HG02798 (cell line): ENCODE measurements around the gene ACR.

Source experiments
- ATAC-seq: cut with Tn5 transposase; IDR thresholded peaks from one replicate; pipeline ENCODE4 v1.9.1; 2021; ENCODE audit warnings: mild to moderate bottlenecking; ENCODE audit not compliant: unreplicated experiment, poor library complexity

Gene ACR

GRCh38 chr22:50737728-50738648, at the start of gene ACR:
Gene ACR, plus strand, starts transcription at chr22:50738204. Its CDS starts 32 bp downstream, at chr22:50738236.
- no peak for ATAC-seq

DNA sequence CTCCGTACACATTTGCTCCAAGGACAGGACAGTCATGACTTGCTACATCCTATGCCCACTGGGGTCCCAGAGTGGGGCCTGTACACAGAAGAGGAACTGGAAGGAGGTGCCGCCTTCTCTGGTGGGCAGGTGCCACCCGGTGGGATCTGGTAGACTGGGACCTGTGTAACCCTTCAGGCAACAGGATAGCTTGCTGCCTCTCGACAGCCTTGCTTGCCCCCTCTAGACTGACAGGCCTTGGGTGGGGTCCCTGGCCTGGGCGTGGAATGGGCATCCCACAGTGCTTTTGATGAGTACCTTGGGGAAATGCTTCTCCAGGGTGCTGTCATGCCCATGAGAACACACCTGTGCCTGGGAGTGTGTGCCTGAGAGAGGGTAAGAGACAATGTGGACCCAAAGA, 49.6 kb upstream of the ACR start:
- ATAC-seq: no peak

DNA sequence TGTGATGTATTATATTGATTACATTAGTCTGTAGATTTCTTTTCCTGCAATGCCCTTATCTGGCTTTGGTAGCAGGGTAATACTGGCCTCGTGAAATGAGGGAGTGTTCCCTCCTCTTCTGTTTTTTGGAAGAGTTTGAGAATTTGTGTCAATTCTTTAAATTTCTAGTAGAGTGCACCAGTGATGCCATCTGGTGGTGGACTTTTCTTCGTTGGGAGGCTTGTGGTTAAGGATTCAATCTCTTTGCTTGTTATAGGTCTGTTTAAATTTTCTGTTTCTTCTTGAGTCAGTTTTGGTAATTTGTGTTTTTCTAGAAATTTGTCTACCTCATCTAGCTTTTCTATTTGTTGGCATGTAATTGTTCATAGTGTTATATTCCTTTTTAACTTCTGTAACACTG, 46.5 kb upstream of the ACR start:
- no peak for ATAC-seq

DNA sequence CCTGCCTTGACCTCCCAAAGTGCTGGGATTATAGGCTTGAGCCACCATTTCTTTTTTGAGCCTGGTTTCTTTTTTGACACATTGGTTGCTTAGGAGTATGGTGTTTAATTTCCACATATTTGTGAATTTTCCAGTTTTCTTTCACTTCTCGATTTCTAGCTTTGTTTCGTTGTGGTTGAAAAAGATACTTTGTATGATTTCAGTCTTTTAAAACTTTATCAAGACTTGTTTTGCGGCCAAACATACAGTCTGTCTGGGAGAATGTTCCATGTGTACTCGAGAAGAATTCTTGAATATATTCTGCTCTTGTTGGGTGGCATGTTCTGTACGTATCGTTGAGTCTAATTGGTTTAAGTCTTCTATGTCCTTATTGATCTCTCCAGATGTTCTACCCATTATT, 44.5 kb upstream of the ACR start:
- no peak for ATAC-seq

- no peak for ATAC-seq
Observed at GRCh38 chr22:50694099-50694605, 43.9 kb upstream of the ACR start.

GRCh38 chr22:50694766-50695420, 43.1 kb upstream of the ACR start:
- ATAC-seq: no peak

DNA sequence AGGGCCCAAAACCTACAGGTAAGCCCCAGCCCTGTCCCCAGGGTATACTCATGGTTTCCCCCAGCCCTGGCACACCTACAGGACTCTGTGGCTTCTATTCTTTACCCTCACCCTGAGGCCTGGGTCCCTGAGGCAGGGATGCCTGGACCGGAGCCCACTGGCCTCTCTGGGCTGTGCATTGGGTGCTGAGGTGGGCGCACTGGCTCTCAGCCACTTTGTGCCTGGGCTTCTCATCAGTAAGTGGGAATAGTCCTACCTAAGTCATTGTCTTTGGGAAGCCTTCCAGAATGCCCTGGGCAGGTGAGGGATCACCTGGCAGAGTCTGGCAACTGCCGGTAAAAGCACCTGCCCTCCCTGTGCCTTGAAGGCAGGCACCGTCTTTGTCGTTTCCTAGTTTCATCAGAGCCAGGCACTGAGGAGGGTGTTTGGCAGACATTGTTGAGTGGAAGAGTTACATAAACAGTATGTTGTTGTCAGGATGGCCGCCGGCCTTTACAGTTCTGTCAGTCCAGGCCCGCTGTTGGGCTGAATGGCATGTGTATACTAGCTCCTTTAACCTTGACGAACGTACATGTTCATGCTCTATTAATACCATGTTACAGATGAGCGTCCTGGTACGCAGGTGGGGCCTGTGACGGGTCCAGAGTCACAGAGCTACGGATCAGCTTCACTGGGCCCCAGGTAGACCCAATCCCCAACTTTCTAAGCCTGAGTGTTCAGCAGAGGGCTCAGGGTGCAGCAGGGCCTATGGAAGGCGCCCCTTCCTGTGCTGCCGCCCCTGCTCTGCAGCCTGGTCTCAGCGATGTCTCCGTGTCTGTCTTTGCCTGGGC, 42.4 kb upstream of the ACR start:
- ATAC-seq: no peak

- ATAC-seq: no peak
Observed at GRCh38 chr22:50696251-50696798, 41.7 kb upstream of the ACR start.

DNA sequence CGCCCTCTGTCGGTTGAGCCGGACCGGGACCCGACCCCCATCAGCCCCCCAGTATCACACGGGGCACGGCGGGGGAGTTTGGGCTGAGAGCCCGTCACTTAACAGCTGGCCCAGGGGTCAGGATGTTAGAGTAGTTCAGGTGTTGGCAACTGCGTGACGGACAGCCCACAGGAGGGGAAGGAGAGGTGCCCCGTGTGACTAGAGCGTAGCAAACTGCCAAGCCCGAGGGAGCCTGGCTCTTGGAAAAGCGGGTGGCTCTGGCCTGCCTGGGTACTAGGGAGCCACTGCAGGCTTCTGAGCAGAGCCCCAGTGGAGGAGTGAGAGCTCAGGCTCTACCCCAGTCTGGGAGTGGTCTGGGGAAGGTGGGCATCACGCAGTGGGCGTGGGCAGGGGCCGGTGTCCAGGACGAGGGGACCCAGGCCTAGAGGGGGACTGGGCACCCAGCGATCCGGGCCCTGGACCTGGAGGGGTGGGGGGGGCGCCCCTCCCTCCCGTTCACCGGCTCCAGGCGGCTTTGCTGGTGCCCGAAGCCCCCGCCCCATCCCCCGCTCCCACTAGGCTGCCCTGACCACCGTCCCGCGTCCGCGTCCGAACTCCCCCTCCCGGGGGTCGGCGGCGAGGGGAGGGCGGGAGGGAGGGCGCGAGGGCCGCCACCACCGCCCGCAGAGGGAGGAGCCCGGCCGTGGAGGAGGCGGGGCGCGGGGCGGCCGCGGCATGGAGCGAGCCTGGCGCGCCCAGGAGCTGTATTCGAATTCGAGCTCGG, 41.0 kb upstream of the ACR start:
- no peak for ATAC-seq

DNA sequence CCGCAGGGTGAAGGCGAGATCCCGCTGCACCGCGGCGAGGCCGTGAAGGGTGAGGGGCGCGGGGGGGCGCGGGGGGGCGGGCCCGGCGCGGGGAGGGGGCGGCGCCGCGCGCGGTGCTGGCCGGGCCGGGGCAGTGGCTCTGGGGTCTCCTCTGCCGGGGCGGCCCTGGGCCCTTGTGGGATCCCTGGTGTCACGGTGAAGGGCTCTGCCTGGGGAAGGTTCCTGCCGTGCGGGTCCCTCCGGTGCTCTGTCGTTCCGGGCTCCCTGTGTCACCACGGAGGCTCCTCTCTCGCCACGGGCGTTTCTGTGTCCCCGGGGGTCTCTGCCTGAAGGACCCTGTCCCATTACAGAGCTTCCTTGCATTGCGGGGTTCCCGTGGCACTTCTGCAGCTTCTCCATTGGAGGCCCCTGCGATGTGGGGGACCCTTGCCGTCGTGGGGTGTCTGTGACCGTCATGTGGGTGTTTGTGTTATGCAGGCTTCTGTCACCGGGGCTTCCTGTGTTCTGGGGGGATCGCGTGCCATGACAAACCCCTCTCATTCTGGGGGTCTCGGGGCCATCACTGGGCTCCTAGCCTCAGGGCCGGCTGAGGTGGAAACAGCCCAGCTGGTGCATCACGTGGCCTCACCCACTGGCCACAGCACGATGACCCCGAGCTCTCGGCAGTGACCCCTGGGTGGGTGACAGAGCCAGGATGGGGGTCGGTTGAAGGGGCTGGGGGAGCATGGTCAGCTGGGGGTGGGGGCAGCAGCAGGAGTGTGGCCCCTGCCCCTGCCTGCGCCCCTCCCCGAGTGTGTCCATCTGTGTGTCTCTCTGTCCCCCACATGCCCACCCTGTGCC, 40.1 kb upstream of the ACR start:
- no peak for ATAC-seq

DNA sequence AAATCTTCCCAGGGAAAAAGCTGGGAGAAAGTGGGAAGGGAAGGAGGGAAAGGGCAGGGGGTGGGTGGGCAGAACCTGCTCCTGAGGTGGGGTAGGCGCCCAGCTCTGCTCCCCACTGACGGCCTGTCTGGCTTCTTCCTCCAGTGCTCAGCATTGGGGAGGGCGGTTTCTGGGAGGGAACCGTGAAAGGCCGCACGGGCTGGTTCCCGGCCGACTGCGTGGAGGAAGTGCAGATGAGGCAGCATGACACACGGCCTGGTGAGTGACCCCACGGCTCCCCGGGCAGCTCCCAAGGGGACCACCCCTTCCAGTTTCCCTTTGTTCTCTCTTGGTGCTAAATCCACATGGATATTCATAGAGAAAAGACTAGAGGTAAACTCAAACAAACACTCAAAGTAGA, 39.5 kb upstream of the ACR start:
- ATAC-seq: no peak

DNA sequence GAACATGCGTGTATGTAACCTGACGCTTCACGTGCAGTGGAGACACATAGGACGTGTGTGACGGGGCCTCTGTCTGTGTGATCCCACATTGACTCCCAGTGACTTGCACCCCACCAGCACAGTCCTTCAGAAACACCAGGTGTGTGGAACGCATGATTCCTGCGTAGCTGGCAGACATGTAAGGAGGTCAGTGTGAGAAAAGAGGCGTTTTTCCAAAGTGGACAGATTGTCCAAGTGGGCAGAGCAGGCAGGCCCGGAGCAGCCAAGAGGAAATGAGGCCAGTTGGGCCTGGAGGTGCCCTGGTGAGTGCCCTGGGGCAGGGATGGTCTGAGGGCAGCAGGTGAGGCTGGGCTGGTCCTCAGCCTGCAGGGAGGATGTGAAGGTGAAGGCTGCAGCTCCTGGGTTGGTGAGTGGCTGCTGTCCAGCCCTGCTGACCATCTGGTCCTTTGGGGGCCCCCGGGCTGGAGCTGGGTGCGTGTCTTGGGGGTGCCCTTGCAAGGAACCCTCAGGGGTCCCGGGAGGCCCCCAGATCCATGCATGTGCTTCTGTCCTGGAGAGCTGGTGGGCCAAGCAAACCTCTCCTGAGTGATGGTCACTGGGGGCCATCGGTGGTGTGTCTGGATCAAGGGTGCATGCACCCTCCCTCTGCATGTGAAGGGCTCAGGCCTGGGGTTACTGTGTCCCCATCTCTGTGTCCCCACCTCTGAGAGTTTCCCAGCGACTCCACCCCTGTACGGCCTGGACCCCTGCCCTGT, 38.8 kb upstream of the ACR start:
- ATAC-seq: no peak

DNA sequence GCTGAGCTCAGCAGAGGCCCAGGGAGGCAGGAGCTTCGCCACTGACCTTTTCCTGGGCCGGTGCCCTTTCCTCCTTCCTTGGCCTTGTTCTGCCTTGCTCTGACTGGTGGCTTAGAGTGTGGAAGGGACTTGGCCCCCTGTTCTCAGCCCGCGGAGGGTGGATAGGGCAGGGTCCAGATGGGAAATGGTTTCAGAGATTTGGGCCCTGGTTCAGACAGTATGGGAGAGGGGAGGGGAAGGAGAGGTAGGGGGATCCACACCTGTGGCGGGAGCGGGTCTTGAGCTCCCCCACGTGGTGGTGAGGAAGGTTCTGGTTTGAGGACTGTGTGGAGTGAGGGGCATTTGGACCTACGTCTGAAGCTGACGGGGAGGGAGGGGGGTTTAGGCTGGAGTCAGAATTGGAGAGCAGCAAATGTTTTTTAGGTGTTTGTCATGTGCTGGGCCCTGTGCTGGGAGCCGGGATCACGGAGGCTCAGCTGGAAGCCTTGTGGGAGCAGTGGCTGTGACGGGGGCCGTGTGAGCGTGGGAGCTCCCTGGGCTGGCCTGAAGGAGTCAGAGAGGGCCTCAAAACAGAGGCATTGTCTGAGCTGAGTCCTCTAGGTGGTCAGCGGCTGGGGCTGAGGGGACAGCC, 38.1 kb upstream of the ACR start:
- no peak for ATAC-seq

- ATAC-seq: no peak
Observed at GRCh38 chr22:50700387-50701075, 37.5 kb upstream of the ACR start.

- ATAC-seq: no peak
Observed at GRCh38 chr22:50701076-50701419, 37.0 kb upstream of the ACR start.

DNA sequence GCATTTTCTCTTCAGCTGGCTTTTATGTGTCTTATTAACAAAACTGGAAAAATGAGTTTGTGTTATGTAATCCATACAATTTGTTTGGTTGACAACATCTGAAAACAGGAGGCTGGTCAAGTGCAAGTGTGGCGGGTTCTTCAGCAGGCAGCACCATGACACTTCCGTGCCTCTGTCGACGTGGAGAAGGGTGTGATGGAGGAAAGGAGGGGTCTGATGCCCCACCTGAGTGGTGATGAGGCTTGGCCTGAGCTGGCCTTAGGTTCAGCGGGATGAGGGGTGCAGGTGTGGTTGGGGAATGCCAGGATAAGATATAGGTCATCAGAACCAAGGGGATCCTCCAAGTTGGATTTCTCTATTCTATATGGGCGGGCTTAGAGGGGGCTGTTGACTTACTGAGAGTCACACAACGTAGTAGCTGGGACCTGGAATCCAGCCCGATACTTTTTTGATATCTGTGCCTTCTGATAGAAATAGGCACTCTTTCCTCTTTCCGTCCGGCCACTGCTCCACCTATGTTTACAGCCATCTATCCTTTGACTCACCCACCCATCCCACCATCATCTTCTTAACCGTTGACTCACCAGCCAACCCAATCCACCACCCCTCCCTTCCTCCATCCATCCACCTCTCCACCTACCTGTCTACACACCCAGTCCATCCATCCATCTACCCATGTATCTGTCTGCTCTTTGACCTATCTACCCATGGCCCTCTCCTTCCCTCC, 36.4 kb upstream of the ACR start:
- ATAC-seq: no peak

- no peak for ATAC-seq
Observed at GRCh38 chr22:50702261-50702671, 35.7 kb upstream of the ACR start.
